NCI-H748 treated with DMSO at 0.1 percent for 48 hours (cell line): ENCODE measurements around the gene SLC6A19.
"Not testable (repeated sequence)": the region's sequence is repeated elsewhere in the genome, so short reads cannot be mapped to it uniquely, and the experiment has no call there.

Source experiments
- DNase-seq: peaks from one replicate; lab custom pipeline; 2025; lab: John Stamatoyannopoulos, UW

SLC6A19 gene

DNA sequence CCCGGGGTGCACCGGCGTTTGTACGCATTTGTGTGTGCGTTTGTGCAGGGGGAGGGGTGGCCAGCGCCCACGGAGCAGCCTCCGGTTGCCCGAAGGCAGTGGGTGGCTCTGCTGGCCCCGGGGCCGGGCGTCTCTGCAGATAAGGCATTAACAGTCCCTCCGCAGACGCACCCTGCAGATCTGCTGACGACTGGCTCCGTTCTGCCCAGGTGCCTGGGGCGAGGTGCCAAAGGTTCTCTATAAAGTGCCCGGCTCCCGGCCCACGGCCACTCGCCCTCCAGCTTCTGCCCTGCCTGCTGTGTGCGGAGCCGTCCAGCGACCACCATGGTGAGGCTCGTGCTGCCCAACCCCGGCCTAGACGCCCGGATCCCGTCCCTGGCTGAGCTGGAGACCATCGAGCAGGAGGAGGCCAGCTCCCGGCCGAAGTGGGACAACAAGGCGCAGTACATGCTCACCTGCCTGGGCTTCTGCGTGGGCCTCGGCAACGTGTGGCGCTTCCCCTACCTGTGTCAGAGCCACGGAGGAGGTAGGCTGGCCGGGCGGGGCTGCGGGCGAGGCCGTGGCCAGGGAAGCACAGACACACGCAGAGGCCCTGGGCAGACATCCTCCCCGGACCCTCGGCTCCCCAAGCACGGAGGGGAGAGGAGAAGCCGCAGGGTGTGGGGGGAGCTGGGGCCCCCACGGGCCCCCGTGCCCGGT, at the start of gene SLC6A19:
SLC6A19 (plus strand) TSS at position 269 of the 699 bp plus-strand sequence; CDS start at position 325, 56 bp downstream.
- no peak for DNase-seq

DNA sequence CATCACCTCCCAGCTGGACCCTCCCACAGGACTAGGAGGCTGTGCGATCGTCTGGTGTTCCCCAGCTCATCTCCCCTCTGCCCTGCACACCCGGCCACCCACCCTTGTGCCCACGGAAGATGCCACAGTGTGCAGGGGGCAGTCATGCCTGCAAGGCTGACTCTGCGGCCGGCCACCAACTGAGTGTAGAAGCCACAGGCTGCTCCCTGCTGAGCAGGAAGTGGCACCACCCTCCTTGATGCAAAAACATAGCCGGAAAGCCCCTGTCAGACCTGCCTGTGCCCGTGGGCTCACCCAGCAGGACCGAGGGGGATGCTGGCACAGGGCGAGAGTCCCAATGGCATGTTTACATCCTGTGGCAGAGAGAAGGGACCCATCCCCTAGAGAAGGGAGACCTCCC, 49.2 kb upstream of the SLC6A19 start:
- DNase-seq = no peak

DNA sequence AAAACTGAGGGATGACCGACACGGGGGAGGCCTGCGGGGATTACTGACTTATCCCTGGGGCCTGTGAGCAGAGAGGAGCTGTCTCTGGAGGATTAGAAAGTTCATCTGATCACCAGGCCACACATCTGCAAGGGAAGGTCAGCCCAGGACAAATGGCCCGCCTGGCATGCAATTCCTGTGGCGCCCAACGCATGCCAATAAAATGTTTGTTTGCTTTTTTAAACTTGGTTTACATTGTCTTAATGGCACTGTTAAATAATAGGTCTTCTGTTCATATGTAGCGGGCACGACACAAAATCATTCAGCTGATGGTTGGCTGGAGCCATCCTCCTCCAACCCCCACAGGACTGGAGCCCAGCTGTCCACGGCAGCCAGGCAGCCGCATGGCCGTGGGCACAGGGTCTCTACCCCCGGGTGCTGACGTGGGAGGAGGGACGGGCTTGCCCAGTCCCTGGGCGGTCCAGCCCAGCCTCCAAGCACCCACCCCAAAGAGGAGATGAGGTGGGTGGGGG, 48.6 kb upstream of the SLC6A19 start:
- peak; percentile 73 for DNase-seq

DNA sequence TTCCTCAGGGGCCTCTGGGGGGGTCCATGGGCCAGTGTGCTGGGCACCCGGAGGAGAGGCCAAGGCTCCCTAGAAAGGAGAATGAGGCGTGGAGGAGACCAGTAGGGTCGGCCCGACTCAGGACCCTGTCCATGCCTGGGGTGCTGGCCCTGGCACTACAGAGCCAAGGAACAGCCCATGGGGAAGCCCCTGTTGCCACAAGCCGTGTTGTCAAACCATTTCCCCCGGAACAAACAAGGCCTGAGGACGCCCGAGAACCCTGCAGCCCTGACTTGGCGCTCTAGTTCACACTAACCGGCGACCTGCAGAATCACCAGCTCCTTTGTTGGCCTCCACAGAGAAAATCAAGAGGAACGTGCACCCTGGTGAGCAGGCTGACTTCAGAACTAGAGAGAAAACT, 48.0 kb upstream of the SLC6A19 start:
- DNase-seq = no peak

DNA sequence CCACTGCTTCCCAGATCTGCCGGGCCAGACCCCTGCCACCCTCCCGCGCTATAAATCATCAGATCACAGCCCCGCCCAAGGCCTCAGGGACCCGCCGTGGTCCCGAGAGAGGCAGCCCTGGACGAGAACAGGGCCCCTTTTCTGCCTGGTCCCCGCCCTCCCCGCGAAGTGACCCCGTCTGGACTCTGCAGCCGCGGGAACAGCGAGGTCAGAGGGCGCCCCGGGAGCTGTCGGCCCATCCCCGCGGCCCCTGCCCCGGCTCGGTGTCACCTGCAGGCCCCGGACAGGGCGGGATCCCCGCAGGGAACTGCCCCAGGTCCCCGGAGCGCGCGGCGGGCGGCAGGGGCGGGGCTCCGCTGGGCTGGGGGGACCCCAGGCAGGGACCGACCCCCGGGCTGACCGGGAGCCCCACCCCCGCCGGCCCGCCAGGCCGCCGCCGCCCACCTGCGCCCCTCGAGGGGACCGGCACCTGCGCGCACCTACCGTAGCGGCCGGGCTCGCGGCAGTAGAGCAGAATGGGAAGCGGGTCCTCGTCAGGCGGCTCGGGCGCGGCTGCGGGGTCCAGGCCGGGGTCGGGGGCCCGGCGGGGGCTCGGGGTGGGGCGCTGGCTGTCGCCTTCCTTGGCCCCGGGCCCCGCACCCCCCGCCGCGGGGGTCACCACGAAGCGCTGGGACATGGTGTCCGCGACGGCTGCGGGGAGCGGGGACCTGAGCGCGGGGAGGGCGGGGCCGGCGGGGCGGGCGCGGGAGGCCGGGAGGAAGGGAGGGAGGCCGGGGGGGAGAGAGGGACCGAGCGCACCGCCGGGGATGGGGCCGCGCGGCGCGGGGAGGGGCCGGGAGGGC, 46.0 kb upstream of the SLC6A19 start:
- no peak for DNase-seq

DNA sequence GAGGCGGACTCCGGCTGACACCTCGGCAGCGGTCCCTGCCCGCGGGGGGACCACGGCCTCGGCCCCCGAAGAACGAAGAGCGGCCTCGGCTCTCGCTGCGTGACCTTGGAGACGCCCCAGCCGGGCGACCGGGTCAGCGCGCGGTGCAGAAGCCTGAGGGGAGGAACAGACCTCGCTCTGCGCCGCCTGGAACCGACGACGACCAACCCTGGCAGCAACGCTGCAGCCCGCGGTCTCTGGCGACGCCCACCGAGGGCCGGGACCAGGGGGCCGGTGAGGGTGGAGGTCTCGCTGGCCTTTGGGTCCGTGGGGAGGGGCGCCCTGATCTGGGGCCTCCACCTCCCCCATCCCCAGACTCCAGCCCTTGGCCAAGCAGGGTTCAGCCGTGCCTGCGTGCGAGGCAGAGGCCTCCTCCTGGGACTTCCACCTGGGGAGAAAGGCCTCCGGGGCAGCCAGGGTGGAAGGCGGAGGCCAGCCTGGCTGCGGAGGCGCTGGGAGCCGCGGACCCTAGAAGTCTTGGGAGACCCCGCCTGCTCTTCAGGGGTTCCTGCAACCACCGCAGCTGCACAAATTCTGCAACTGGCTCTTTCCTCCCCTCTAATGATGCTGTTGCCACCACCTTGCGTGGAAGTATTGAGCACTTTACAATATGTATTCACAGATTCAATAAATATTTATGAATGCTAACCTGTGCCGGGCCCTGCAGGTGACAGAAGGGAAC, 45.2 kb upstream of the SLC6A19 start:
- no peak for DNase-seq

DNA sequence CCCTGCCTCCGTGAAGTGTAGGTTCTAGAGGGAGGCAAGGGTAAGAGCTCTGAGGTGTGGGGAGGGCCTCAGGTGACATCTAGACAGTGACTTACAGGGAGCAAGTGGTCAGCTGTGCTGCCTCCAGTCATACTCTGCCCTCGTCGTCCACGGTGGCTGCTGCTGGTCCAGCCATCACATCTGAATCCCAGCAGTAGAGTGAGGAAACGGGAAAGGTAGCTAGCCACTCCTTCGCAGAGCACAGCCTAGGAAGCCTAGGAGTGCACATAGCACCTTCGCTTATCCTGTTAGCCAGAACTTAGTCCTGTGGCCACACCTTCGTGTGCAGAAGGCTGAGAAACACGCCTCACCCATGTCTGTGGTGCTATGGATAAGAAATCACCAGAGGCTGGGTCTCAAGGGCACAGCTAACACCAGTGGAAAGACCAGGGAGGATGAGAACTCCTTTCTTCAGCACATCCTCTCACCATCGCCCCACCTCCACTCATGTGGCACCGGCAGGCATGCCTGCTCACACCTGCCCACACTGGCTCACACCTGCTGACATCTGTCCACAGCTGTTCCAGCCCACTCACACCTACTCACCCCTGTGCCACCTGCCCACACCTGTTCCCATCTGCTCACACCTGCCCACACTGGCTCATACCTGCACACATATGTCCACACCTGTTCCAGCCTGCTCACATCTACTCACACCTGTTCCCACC, 44.5 kb upstream of the SLC6A19 start:
- no peak for DNase-seq

DNA sequence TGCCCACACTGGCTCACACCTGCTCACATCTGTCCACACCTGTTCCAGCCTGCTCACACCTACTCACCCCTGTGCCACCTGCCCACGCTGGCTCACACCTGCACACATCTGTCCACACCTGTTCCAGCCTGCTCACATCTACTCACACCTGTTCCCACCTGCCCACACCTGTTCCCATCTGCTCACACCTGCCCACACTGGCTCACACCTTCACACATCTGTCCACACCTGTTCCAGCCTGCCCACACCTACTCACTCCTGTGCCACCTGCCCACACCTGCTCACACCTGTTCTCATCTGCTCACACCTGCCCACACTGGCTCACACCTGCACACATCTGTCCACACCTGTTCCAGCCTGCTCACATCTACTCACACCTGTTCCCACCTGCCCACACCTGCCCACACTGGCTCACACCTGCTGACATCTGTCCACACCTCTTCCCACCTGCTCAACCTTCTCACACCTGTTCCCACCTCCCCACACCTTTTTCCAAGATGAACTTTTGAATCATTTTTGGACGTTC, 43.9 kb upstream of the SLC6A19 start:
- DNase-seq = not testable (repeated sequence)

DNA sequence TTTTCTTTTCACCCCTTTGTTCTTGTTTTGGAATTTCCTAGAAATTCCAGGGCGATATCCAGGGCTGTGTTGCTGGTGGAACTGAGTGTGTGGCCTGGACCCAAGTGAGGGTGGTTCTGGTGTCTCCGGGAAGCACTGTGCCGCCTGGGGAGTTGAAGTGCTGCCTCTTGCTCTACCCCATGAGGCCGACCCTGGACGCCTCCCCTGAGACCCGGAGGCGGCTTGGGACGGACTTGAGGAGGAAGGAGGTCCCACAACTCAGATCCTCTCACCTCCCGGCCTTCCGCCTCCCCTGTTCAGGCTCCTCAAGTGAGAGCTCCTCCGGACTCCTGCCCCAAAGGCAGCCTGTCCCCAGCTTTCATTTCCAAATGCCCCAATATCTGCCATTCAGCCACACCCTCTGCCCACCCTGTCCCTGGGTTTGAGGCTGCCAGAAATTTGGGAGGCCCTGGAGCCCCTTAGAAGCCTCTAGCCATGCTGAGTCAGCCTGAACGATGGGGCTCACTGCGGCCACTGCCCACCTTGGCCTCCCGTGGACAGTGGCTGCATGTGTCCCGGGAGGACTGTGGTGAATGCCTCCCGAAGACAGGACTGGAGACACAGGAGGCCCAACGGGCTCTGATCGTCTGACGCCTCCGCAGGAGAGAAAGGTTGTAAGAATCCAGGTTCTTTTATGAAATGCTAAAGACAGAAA, 42.6 kb upstream of the SLC6A19 start:
- DNase-seq = no peak

DNA sequence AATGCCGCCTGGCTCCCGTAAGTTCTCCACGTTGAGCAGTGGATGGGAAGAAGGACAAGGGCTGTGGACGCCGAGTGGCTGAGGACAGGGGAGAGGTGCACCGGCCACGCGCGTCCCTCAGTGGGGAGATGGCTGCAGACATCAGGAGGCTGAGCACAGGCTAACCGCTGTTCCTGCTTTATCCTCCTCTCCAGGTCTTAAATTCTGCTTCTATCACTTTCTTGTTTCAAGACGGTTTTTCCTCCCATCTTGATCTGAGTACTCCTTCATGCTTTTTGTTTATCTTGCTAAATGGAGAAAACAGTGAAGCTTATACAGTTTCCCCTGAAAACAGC, 42.1 kb upstream of the SLC6A19 start:
- no peak for DNase-seq

DNA sequence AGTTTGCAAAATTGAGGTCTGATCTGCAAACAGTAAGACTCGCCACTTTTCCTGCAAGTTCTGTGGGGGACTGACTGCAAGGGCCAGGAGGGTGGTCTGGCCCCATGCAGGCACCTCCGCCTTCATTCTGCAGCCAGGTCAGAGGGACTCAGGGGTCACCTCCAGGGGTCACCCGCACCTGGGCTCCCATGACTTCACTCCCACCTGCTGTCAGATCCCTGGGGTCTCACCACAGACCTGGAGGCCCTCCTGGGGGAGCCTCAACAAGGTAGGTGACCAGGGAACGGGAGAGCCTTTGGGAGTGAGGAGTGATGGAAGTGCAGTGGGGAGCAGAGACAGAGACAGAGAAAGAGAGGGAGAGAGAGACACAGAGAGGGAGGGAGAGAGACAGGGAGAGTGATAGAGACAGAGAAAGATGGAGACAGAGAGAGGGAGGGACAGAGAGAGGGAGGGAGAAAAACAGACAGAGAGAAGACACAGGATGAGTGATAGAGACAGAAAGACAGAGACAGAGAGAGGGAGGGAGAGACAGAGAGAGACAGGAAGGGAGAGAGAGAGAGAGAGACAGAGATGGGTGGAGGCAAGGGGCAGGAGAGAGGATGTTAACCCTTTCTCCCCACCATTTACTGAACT, 41.5 kb upstream of the SLC6A19 start:
- no peak for DNase-seq

DNA sequence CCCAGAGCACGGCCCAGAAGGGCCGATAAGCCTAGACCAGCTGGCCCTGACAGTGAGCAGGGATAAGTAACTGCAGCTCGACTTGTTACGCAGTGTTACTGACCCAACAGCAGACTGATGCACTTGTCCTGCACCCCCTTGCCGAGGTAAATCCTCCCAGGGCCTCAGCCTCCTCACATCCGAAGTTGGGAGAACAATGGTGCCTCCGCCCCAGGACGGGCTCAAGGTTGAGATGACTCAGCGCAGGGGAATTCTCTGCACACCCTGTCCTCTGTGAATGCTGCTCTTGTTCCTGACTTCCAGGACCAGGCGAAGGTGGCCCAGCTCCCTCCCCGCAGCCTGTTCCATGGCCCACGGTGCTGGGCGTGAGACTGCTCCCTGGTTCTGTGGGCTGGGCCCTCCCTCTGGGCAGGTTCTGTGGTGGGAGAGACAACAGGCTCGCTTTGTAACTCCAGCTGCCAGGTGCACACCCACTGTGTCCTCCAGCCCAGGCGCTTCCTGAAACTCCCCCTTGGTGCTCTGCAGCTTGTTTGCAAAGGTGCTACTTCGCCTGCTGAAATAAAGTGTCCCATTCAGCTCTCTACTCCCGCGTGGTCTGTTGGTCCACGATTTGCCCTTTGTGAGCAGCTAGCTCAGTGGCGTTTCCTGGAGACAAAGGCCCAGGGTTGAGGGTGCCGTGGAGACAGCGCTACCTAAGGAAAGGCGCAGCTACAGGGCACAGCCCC, 40.1 kb upstream of the SLC6A19 start:
- DNase-seq = no peak

DNA sequence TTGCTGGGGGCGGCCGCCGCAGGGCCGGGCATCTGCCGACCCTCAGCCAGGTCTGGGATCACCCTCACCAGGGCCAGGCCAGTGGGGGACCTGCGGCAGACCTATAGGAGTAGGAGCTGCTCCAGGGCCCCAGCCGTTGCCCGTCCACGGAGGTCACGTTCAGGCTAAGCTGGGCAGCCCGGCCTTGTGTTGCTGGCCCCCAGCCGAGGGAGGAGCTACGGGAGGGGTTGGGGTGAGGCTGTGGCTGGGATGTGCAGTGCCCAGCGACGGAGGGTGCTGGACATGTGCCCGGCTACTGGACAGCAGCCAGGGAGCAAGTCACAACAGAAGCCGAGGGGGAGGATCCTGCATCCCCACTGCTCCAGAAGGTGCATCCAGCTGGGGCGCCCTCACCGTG, 39.6 kb upstream of the SLC6A19 start:
- no peak for DNase-seq

DNA sequence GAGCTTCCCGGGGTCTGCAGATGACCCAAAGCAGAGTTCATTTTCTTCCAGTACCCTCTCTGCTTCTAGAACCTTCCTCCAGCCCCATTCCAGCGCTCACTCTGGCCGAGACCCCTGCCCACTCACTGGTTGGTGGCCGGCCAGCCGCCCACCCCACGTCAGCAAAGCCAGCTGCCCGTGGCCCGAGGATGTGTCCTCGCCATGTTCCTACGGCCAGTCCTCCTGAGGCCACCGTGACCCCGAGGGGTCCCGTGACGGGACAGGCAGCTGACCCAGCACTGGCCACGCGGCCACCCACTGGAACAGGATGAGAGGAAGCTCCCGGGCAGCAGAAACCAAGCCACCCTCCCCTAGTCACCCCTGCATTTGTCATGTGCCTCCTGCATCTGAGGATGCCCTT, 39.1 kb upstream of the SLC6A19 start:
- no peak for DNase-seq

DNA sequence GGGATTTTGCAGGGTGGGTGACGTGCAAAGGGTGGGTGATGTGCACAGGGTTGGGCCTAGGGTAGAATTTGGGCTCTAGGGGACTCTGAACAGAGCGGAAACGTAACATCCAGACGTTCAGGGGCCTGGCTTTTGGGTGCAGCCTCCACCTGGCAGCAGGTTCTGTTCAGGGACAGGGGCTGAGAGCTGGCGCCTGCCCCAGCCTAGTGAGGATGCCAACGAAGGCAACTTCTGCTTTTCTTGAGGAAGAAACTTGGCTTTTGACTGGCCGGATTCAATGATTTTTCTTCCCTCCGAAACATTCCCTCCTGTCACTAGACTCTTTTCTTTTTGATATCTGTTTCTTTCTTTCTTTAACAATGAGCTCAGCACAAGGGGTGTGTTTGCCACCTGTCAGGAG, 38.6 kb upstream of the SLC6A19 start:
- DNase-seq = no peak

DNA sequence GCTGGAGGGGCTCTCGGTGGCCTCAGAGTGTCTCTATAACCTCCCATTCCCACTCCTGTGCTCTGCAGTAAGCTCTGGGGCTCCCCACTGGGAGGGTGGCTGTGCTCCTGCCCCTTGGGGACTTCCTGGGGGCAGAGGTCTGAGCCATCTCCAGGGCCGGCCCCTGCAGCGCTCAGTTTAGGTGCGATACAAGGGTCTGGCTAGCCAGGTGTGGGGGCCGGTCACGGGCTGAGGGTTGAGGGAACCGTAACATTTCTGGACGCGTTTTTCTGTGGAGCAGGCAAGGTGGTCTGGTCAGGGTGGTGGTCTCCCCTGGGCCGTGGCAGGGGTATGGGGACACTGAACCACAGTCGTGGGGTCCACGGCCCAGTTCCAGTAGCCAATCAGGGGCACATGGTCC, 38.0 kb upstream of the SLC6A19 start:
- DNase-seq = no peak

DNA sequence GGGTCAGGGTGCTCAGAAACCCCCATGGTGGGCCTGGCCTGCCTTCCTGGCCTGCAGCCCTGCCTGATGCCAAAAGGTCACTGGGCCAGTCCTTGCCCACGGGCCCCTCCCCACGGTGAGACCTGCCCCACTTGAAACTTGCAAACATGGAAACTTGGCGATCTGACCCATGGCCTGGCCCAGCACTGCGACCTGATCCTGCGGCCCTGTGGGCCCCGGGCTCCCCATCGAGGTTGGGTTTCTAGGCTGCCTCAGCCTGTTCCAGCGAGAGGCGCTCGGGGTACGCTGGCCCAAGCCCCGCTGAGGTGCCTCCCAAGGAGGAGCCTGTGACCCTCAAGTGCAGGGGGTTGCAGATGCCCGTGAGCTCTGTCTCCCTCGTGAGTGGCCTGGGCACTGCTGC, 37.5 kb upstream of the SLC6A19 start:
- DNase-seq = no peak

DNA sequence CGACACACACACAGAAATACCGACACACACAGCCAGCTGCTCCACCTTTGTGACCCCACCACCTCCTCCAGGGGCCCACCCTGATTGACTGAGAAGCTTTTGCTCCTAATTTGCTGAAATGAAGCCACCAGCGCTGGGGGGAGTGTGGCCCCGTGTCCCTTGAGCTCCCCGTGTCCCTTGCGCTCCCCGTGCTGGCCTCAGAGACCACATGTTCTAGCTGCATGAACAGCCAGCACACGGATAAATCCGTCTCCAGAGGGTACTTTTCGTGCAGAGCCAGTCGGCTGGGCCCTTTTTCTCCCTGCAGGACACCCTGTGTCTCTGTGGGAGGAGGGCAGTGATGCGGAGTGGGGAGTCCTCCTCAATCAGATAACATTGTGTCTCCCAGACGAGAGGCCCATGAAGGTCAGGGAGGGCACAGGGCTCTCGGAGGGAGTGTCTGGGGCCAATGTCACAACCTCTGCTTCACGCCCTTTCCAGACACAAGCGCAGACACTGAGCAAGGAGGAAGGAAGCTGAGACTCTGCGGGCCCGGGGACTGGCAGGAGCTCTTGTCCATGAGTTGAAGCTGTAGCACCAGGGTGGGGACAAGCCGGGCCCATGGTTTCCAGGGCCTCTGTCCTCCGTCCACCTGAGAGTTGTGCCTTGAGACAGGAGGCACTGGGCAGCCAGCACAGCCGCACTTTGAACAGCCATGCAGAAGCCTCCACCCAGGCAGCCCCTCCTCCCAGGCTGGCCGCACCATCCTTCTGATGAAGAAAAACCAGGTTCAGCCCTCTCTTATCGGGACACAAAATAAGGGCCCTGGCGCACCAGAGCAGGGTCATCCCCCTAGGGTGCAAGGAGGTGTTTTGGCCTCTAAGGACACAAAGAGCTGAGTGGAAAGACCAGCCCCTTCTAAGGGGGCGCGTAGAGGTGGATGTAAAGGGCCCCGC, 36.4 kb upstream of the SLC6A19 start:
- no peak for DNase-seq

DNA sequence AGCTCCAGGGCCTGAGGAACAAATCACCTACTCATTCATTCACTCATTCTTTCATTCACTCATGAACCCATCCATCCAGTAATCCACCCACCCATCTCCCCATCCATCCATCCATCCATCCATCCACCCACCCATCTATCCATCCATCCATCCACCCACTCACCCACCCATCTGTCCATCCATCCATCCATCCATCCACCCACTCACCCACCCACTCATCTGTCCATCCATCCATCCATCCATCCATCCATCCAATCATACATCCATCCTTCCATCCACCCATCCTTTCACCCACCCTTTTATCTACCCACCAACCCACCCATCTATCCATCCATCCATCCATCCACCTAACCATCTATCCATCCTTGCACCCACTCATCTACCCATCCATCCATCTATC, 35.5 kb upstream of the SLC6A19 start:
- DNase-seq = no peak
